Stimulated activated effector memory CD8-positive, alpha-beta T cell treated with anti-CD3 and anti-CD28 coated beads, Interleukin-12 subunit alpha, Interleukin-12 subunit beta, amount 100 ng/mL, for 72 hours (primary cell): ENCODE measurements around the gene HDGFL3.

Experiments used
- ATAC-seq: fragments of 150-1000 bp; cut with Tn5 transposase; 2 replicates; pipeline ENCODE4 v1.10.0; 2021
- DNase-seq, 2 donors: peaks; one replicate each; pipeline ENCODE4 v3.0.0; 2021 to 2022; ENCODE audit warnings: low spot score in 2 of 2
- H3K27ac Mint-ChIP-seq: one replicate; pipeline ENCODE4 v1.8.0; 2022; ENCODE audit warnings: mild to moderate bottlenecking, mixed read lengths
- H3K36me3 Mint-ChIP-seq: one replicate; pipeline ENCODE4 v1.8.0; 2022; ENCODE audit warnings: mild to moderate bottlenecking, mixed read lengths
- H3K4me1 Mint-ChIP-seq: one replicate; pipeline ENCODE4 v1.8.0; 2022; ENCODE audit warnings: mixed read lengths
- H3K4me3 Mint-ChIP-seq: one replicate; pipeline ENCODE4 v1.8.0; 2022; ENCODE audit warnings: mild to moderate bottlenecking, mixed read lengths
- H3K9me3 Mint-ChIP-seq: one replicate; pipeline ENCODE4 v1.8.0; 2022; ENCODE audit warnings: mixed read lengths

The HDGFL3 gene

GRCh38 chr15:83205725-83206324, 1.8 kb downstream of the HDGFL3 start:
- no peak for ATAC-seq
- Mint-ChIP-seq H3K27ac (no peak overlapping the region), H3K4me1 (peaks cover 7% of the 10 kb centered on the region), H3K9me3 (no peaks in the 10 kb centered on the region), H3K36me3 (no peaks in the 10 kb centered on the region), H3K4me3 (peak overlapping the region; percentile 72)
- no peak for DNase-seq

- H3K36me3 Mint-ChIP-seq: no peaks in the 10 kb centered on the region
- no peaks in the 10 kb centered on the region for H3K9me3 Mint-ChIP-seq
- ATAC-seq (no peak), DNase-seq (no peak)
- no peak overlapping the region for H3K4me3 Mint-ChIP-seq
- peaks cover 7% of the 10 kb centered on the region for H3K4me1 Mint-ChIP-seq
- no peak overlapping the region for H3K27ac Mint-ChIP-seq
These were observed 2.9 kb downstream of the HDGFL3 start for GRCh38 chr15:83204697-83205096.

- no peak for DNase-seq
- ATAC-seq: no peak
- Mint-ChIP-seq H3K9me3 (no peaks in the 10 kb centered on the region), H3K27ac (no peak overlapping the region), H3K36me3 (no peaks in the 10 kb centered on the region), H3K4me1 (peaks cover 17% of the 10 kb centered on the region), H3K4me3 (no peak overlapping the region)
These were observed 4.1 kb downstream of the HDGFL3 start for GRCh38 chr15:83203543-83203942.

- Mint-ChIP-seq H3K4me1 (peaks cover 15% of the 10 kb centered on the region), H3K27ac (peak overlapping the region; percentile 83), H3K36me3 (no peaks in the 10 kb centered on the region), H3K9me3 (no peaks in the 10 kb centered on the region), H3K4me3 (peak overlapping the region; percentile 26)
- peak; percentile 52 for ATAC-seq
- no peak for DNase-seq
These were observed 7.0 kb downstream of the HDGFL3 start for GRCh38 chr15:83200589-83200988.

GRCh38 chr15:83200162-83200561, 7.5 kb downstream of the HDGFL3 start:
- Mint-ChIP-seq H3K4me3 (peak overlapping the region; percentile 26), H3K36me3 (no peaks in the 10 kb centered on the region), H3K27ac (peak overlapping the region; percentile 83), H3K4me1 (peaks cover 15% of the 10 kb centered on the region), H3K9me3 (no peaks in the 10 kb centered on the region)
- ATAC-seq (peak; percentile 65), DNase-seq (no peak)

- peak overlapping the region; percentile 83 for H3K27ac Mint-ChIP-seq
- ATAC-seq (peak; percentile 94), DNase-seq (no peak)
- peaks cover 15% of the 10 kb centered on the region for H3K4me1 Mint-ChIP-seq
- H3K4me3 Mint-ChIP-seq: peak overlapping the region; percentile 26
- no peaks in the 10 kb centered on the region for H3K36me3 Mint-ChIP-seq
- H3K9me3 Mint-ChIP-seq: no peaks in the 10 kb centered on the region
These were observed 8.3 kb downstream of the HDGFL3 start for GRCh38 chr15:83199288-83199687.

GRCh38 chr15:83198476-83198875, 9.1 kb downstream of the HDGFL3 start:
- Mint-ChIP-seq H3K27ac (peak overlapping the region; percentile 83), H3K4me1 (peaks cover 15% of the 10 kb centered on the region), H3K9me3 (no peaks in the 10 kb centered on the region), H3K4me3 (peak overlapping the region; percentile 26), H3K36me3 (no peaks in the 10 kb centered on the region)
- ATAC-seq (no peak), DNase-seq (no peak)

GRCh38 chr15:83194528-83194927, 13.1 kb downstream of the HDGFL3 start:
- Mint-ChIP-seq H3K4me1 (peaks cover 14% of the 10 kb centered on the region), H3K36me3 (no peaks in the 10 kb centered on the region), H3K4me3 (no peak overlapping the region), H3K9me3 (no peaks in the 10 kb centered on the region), H3K27ac (no peak overlapping the region)
- DNase-seq (no peak), ATAC-seq (no peak)

GRCh38 chr15:83193721-83194120, 13.9 kb downstream of the HDGFL3 start:
- no peak for DNase-seq
- H3K36me3 Mint-ChIP-seq: no peaks in the 10 kb centered on the region

GRCh38 chr15:83192742-83193141, 14.9 kb downstream of the HDGFL3 start:
- Mint-ChIP-seq H3K36me3 (no peaks in the 10 kb centered on the region), H3K9me3 (no peaks in the 10 kb centered on the region), H3K4me3 (no peak overlapping the region), H3K4me1 (no peaks in the 10 kb centered on the region), H3K27ac (no peak overlapping the region)
- ATAC-seq: no peak
- DNase-seq: no peak

More at GRCh38 chr15:83193721-83194120, 13.9 kb downstream of the HDGFL3 start:
- Mint-ChIP-seq H3K9me3 (no peaks in the 10 kb centered on the region), H3K4me1 (peaks cover 6% of the 10 kb centered on the region), H3K4me3 (no peak overlapping the region), H3K27ac (no peak overlapping the region)
- no peak for ATAC-seq

- no peaks in the 10 kb centered on the region for H3K4me1 Mint-ChIP-seq
- ATAC-seq: no peak
- no peak overlapping the region for H3K27ac Mint-ChIP-seq
- no peaks in the 10 kb centered on the region for H3K9me3 Mint-ChIP-seq
- H3K4me3 Mint-ChIP-seq: no peak overlapping the region
- H3K36me3 Mint-ChIP-seq: no peaks in the 10 kb centered on the region
- no peak for DNase-seq
These were observed 17.2 kb downstream of the HDGFL3 start for GRCh38 chr15:83190450-83190849.

GRCh38 chr15:83185561-83185960, 22.1 kb downstream of the HDGFL3 start:
- H3K4me1 Mint-ChIP-seq: no peaks in the 10 kb centered on the region
- DNase-seq: no peak
- no peak overlapping the region for H3K27ac Mint-ChIP-seq
- no peak overlapping the region for H3K4me3 Mint-ChIP-seq
- H3K36me3 Mint-ChIP-seq: no peaks in the 10 kb centered on the region
- no peaks in the 10 kb centered on the region for H3K9me3 Mint-ChIP-seq
- no peak for ATAC-seq

- DNase-seq: no peak
- no peaks in the 10 kb centered on the region for H3K9me3 Mint-ChIP-seq
- no peaks in the 10 kb centered on the region for H3K4me1 Mint-ChIP-seq
- H3K27ac Mint-ChIP-seq: no peak overlapping the region
- no peak for ATAC-seq
- H3K4me3 Mint-ChIP-seq: no peak overlapping the region
- no peaks in the 10 kb centered on the region for H3K36me3 Mint-ChIP-seq
These were observed 28.7 kb downstream of the HDGFL3 start for GRCh38 chr15:83178869-83179325.

- Mint-ChIP-seq H3K4me3 (no peak overlapping the region), H3K9me3 (no peaks in the 10 kb centered on the region), H3K4me1 (no peaks in the 10 kb centered on the region), H3K27ac (no peak overlapping the region), H3K36me3 (no peaks in the 10 kb centered on the region)
- DNase-seq: no peak
- ATAC-seq: no peak
These were observed 29.2 kb downstream of the HDGFL3 start for GRCh38 chr15:83178390-83178789.

- H3K4me1 Mint-ChIP-seq: no peaks in the 10 kb centered on the region
- ATAC-seq (no peak), DNase-seq (no peak)
- H3K27ac Mint-ChIP-seq: no peak overlapping the region
- no peaks in the 10 kb centered on the region for H3K9me3 Mint-ChIP-seq
- no peaks in the 10 kb centered on the region for H3K36me3 Mint-ChIP-seq
- H3K4me3 Mint-ChIP-seq: no peak overlapping the region
These were observed 32.7 kb downstream of the HDGFL3 start for GRCh38 chr15:83174891-83175290.

- Mint-ChIP-seq H3K4me3 (no peak overlapping the region), H3K36me3 (no peaks in the 10 kb centered on the region), H3K9me3 (peaks cover 4% of the 10 kb centered on the region), H3K27ac (no peak overlapping the region), H3K4me1 (no peaks in the 10 kb centered on the region)
- ATAC-seq (no peak), DNase-seq (no peak)
These were observed 37.0 kb downstream of the HDGFL3 start for GRCh38 chr15:83170474-83171165.
